HepG2 (cell line): Measurements from ENCODE around the gene MFNG. TPM values are rescaled to one million over a fixed set of nuclear protein-coding genes. Genes with fewer than 3 reads are reported as not detected.

Source experiments
- ARID5B ChIP-seq: IDR thresholded peaks from 2 replicates; pipeline ENCODE4 v1.4.0; 2020; ENCODE audit warnings: mild to moderate bottlenecking, missing genetic modification reagents
- ATAD3A ChIP-seq: sonication (generic); formaldehyde crosslinking; IDR thresholded peaks from 2 replicates; pipeline ENCODE4 v1.4.0; 2020; ENCODE audit warnings: missing genetic modification reagents
- BCL3 ChIP-seq: sonication (generic); formaldehyde crosslinking; IDR thresholded peaks from 2 replicates; pipeline ENCODE4 v1.5.1; 2020; ENCODE audit warnings: mild to moderate bottlenecking, missing genetic modification reagents, moderate library complexity
- BCL6 ChIP-seq: IDR thresholded peaks from 2 replicates; pipeline ENCODE4 v1.6.1; 2016; ENCODE audit warnings: missing genetic modification reagents, missing compliant biosample characterization
- FOSL1 ChIP-seq: sonication (generic); formaldehyde crosslinking; IDR thresholded peaks from 2 replicates; pipeline ENCODE4 v1.9.0; 2021; ENCODE audit warnings: missing genetic modification reagents, borderline replicate concordance
- MTF2 ChIP-seq: sonication (generic); formaldehyde crosslinking; IDR thresholded peaks from 2 replicates; pipeline ENCODE4 v1.5.0; 2020; ENCODE audit warnings: missing genetic modification reagents, borderline replicate concordance
- POGZ ChIP-seq: sonication (generic); formaldehyde crosslinking; IDR thresholded peaks from 2 replicates; pipeline ENCODE4 v1.4.0; 2020; ENCODE audit warnings: mild to moderate bottlenecking, missing genetic modification reagents
- POLR2AphosphoS5 ChIP-seq: IDR thresholded peaks from 2 replicates; pipeline ENCODE4 v1.6.1; 2012; ENCODE audit warnings: low read depth, low read length
- TCF7L2 ChIP-seq: IDR thresholded peaks from 2 replicates; pipeline ENCODE4 v1.6.1; 2011; ENCODE audit warnings: mild to moderate bottlenecking, low read depth, low read length, moderate library complexity
- TRIM22 ChIP-seq: fragments of 450-650 bp; IDR thresholded peaks from 2 replicates; pipeline ENCODE4 v1.6.1; 2017
- ZFP36L1 ChIP-seq: sonication (generic); formaldehyde crosslinking; IDR thresholded peaks from 2 replicates; pipeline ENCODE4 v1.8.0; 2022; ENCODE audit warnings: mild to moderate bottlenecking, missing genetic modification reagents, moderate library complexity
- ZNF143 ChIP-seq: sonication (generic); formaldehyde crosslinking; IDR thresholded peaks from 2 replicates; pipeline ENCODE4 v1.4.0; 2020; ENCODE audit warnings: missing genetic modification reagents
- ZNF33B ChIP-seq: sonication (generic); formaldehyde crosslinking; IDR thresholded peaks from 2 replicates; pipeline ENCODE4 v1.5.1; 2020; ENCODE audit warnings: mild to moderate bottlenecking, missing genetic modification reagents
- ZNF883 ChIP-seq: sonication (generic); formaldehyde crosslinking; IDR thresholded peaks from 2 replicates; pipeline ENCODE4 v1.5.1; 2020; ENCODE audit warnings: mild to moderate bottlenecking, missing genetic modification reagents; ENCODE audit errors: not compliant biosample characterization
- polyA plus RNA-seq, 8 experiments: library from polyadenylated mRNA; depleted of rRNA in 3 of 8; stranded (reverse) in 7 of 8; unstranded in 1 of 8; fragments of >200 nt; fragmentation: Illumina TruSeq in 4 of 8; extraction: Trizol in 4 of 8; gene quantifications; 2 replicates each; pipeline versions ENCODE4 v1.2.1 to v1.2.3, GENCODE V29; 2011 to 2016; ENCODE audit warnings: low read depth in 4 of 8, missing spikeins in 1 of 8, mixed read lengths in 1 of 8; ENCODE audit not compliant: insufficient read depth in 1 of 8
- total RNA-seq, 5 experiments: library from RNA; depleted of rRNA; stranded (reverse); fragments of >200 nt; fragmentation: Illumina TruSeq; extraction: Trizol; gene quantifications; 2 replicates each; pipeline ENCODE4 v1.2.3, GENCODE V29; 2016; ENCODE audit warnings: low read depth in 1 of 5
- TF ChIP-seq, protein P1 (sequence below): sonication (generic); formaldehyde crosslinking; IDR thresholded peaks from 2 replicates; pipeline ENCODE4 v1.4.0; 2020; ENCODE audit warnings: missing genetic modification reagents
- TF ChIP-seq, protein P2 (sequence below): IDR thresholded peaks from 2 replicates; pipeline ENCODE4 v1.6.1; 2012; ENCODE audit warnings: low read depth, low read length, improper control_type of control experiment
- TF ChIP-seq, protein P3 (sequence below): sonication (generic); formaldehyde crosslinking; IDR thresholded peaks from 2 replicates; pipeline ENCODE4 v1.5.0; 2020; ENCODE audit warnings: missing genetic modification reagents

The MFNG gene
- total and polyA plus RNA-seq, 2 of the 13 experiments (the other 11 are each of a cell fraction or from before 2014, with no cell fraction given) = 1.0 to 11.7 TPM

GRCh38 chr22:37501610-37502341, 15.6 kb upstream of the MFNG start (continued):
- TF ChIP-seq, protein P1, sequence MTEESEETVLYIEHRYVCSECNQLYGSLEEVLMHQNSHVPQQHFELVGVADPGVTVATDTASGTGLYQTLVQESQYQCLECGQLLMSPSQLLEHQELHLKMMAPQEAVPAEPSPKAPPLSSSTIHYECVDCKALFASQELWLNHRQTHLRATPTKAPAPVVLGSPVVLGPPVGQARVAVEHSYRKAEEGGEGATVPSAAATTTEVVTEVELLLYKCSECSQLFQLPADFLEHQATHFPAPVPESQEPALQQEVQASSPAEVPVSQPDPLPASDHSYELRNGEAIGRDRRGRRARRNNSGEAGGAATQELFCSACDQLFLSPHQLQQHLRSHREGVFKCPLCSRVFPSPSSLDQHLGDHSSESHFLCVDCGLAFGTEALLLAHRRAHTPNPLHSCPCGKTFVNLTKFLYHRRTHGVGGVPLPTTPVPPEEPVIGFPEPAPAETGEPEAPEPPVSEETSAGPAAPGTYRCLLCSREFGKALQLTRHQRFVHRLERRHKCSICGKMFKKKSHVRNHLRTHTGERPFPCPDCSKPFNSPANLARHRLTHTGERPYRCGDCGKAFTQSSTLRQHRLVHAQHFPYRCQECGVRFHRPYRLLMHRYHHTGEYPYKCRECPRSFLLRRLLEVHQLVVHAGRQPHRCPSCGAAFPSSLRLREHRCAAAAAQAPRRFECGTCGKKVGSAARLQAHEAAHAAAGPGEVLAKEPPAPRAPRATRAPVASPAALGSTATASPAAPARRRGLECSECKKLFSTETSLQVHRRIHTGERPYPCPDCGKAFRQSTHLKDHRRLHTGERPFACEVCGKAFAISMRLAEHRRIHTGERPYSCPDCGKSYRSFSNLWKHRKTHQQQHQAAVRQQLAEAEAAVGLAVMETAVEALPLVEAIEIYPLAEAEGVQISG (CRISPR knock-in tag) = peak; percentile 82
- TF ChIP-seq MTF2 (CRISPR knock-in tag) (no peak), POGZ (CRISPR knock-in tag) (peak; percentile 81), ARID5B (CRISPR knock-in tag) (peak; percentile 92), FOSL1 (CRISPR knock-in tag) (peak; percentile 55), BCL3 (CRISPR knock-in tag) (peak; percentile 88), TRIM22 (no peak), ZNF143 (peak; percentile 58), ZNF883 (no peak), BCL6 (CRISPR knock-in tag) (peak; percentile 75), ZFP36L1 (peak; percentile 99), POLR2AphosphoS5 (peak; percentile 28), ZNF33B (CRISPR knock-in tag) (peak; percentile 95), TCF7L2 (no peak), ATAD3A (CRISPR knock-in tag) (no peak)
- TF ChIP-seq, protein P2, sequence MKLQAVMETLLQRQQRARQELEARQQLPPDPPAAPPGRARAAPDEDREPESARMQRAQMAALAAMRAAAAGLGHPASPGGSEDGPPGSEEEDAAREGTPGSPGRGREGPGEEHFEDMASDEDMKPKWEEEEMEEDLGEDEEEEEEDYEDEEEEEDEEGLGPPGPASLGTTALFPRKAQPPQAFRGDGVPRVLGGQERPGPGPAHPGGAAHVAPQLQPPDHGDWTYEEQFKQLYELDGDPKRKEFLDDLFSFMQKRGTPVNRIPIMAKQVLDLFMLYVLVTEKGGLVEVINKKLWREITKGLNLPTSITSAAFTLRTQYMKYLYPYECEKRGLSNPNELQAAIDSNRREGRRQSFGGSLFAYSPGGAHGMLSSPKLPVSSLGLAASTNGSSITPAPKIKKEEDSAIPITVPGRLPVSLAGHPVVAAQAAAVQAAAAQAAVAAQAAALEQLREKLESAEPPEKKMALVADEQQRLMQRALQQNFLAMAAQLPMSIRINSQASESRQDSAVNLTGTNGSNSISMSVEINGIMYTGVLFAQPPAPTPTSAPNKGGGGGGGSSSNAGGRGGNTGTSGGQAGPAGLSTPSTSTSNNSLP = peak; percentile 56; the same call in 1 of the 2 replicates
- TF ChIP-seq, protein P3, sequence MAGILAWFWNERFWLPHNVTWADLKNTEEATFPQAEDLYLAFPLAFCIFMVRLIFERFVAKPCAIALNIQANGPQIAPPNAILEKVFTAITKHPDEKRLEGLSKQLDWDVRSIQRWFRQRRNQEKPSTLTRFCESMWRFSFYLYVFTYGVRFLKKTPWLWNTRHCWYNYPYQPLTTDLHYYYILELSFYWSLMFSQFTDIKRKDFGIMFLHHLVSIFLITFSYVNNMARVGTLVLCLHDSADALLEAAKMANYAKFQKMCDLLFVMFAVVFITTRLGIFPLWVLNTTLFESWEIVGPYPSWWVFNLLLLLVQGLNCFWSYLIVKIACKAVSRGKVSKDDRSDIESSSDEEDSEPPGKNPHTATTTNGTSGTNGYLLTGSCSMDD (CRISPR knock-in tag) = no peak
